KBM-7 (cell line): Measurements from ENCODE around the gene RNU6-8.
A peak's percentile ranks its signal among the peaks of the same experiment; 100 is the strongest.

Experiments
- DNase-seq: peaks from one replicate; pipeline ENCODE4 v3.0.0-alpha.2; 2015
- in situ Hi-C: fragments of 300-500 bp; cut with MboI; formaldehyde crosslinking; loops from 2 replicates; pipeline ENCODE4 v1.14.3; 2020; ENCODE audit warnings: low sequenced_read_pairs, low pct_unique_long_range_greater_than_20kb, mixed read lengths

The RNU6-8 gene

GRCh38 chr14:32202998-32203882, at the start of gene RNU6-8:
RNU6-8 (minus strand) TSS chr14:32203269.
- in situ Hi-C loops = no loop called here
- peak; percentile 87 for DNase-seq

DNA sequence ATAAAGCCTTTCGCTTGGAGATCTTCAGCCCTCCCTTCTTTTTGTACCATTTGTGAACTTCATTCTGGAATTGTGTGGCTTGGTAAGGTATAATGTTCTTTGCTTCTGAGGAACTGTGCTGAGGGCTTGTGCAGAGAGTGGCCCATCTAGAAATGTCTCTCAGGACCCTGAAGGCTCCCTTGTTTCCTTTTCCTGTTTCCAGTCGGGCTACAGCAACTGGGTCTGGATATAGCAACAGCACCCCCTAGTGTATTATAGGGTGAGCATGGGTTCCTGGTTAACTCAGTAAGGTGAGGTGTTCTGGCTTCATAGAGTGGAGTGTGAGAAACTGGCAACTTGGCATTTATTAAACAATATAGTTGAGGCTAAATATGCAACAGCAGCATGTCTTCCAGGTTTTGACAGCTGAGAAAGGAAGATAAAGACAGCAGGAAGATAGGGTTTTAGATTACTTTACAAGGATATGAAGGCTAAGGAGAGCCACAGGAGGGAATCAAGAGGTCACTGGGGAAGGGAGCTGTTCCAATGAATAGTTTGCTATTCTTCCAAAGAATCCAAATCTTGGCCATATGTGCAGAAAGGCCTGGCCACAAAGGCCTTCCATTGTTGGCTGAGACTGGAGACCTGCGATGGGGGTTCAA, 49.1 kb upstream of the RNU6-8 start:
- peak; percentile 85 for DNase-seq
- in situ Hi-C loops = loop anchor here (25.0 kb wide), 2 partner anchors 315 to 740 kb away; no protein-coding TSS in a partner anchor

DNA sequence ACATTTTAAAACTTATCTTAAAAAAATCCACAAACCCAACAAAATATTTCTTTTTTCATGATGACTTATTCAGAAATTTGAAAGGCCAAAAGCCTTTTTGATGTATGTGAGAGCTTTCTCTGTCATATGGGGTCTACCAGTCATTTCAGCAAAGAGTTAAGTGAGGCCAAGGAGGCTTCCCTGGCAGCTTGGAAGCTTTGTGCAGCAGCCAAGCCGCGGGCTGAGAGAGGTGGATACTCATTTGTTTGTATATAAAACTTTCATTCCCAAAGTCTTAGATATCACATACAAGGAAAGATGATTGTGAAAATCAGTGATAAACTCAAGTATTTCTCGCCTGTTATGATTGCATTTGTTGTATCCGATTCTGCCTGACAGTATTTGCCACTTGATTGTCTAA, 48.5 kb upstream of the RNU6-8 start:
- DNase-seq = no peak
- in situ Hi-C loops = loop anchor here (25.0 kb wide), 2 partner anchors 314 to 739 kb away; no protein-coding TSS in a partner anchor

- in situ Hi-C loops = loop anchor here (25.0 kb wide), 2 partner anchors 313 to 738 kb away; no protein-coding TSS in a partner anchor
- no peak for DNase-seq
Observed at GRCh38 chr14:32250681-32251080, 47.6 kb upstream of the RNU6-8 start.

DNA sequence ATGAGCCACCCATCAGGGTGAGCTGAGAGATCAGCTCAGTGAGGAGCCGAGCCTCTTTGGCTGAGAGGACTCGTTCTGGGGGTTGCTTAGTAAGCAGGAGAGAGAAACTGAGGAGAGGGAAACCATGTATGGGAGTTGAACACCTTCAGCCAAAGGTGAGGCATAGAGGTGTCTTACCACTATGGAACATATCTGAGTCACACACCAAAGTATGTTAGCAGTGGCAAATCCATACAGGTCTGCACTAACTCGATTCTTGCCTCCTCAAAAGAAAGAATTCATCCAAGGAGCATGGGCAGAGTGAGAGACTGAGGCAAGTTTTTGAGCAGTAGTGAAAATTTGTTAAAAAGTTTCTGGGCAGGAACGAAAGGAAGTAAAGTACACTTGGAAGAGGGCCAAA, 46.7 kb upstream of the RNU6-8 start:
- DNase-seq = no peak
- in situ Hi-C loops = loop anchor here (25.0 kb wide), 2 partner anchors 312 to 737 kb away; no protein-coding TSS in a partner anchor

- in situ Hi-C loops = no loop called here
- no peak for DNase-seq
Observed at GRCh38 chr14:32249371-32249770, 46.3 kb upstream of the RNU6-8 start.

DNA sequence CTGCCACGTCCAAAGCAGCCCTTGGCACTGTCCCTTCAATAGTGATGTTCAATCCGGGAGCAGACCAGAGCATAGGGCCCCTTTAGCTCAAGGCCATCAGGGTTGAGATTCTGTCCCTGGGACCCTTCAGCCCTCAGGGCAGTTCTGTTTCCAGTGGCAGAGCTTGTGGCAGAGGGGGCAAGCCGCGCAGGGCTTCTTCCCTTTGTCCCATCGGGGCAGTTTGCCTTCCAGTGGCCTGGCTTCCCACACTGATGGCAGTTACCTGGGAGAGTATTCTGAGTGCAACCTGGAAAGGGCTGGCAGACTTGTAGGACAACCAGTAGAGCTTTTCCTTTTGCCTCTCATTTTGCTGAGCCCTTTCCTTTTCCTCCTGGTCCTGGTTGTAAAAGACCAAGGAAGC, 43.7 kb upstream of the RNU6-8 start:
- in situ Hi-C loops = no loop called here
- no peak for DNase-seq

- no peak for DNase-seq
- in situ Hi-C loops = no loop called here
Observed at GRCh38 chr14:32244404-32244803, 41.3 kb upstream of the RNU6-8 start.

GRCh38 chr14:32233260-32233659, 30.2 kb upstream of the RNU6-8 start:
- in situ Hi-C loops = no loop called here

DNA sequence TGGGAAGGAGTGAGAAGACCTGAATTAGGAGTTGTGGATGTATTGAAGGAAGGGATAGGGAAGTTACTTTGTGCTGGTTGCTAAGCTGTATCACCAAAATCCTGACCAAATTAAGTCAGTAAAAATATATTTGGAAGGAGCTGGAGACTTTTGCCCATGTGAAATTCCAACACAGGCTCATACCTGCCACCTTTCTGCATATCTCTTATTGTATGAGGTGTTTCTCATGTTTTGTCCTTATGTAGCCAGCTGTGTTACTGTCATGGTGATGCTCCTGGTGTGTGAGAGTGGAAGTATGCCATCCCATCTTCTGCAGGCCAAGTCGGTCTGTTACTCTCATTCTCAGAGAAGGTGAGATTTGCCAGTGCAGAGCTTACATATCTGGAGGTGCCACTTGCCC, 29.4 kb upstream of the RNU6-8 start:
- no peak for DNase-seq
- in situ Hi-C loops = no loop called here

More at GRCh38 chr14:32233260-32233659, 30.2 kb upstream of the RNU6-8 start:
- no peak for DNase-seq

- DNase-seq = no peak
- in situ Hi-C loops = no loop called here
Observed at GRCh38 chr14:32230695-32231280, 27.7 kb upstream of the RNU6-8 start.

DNA sequence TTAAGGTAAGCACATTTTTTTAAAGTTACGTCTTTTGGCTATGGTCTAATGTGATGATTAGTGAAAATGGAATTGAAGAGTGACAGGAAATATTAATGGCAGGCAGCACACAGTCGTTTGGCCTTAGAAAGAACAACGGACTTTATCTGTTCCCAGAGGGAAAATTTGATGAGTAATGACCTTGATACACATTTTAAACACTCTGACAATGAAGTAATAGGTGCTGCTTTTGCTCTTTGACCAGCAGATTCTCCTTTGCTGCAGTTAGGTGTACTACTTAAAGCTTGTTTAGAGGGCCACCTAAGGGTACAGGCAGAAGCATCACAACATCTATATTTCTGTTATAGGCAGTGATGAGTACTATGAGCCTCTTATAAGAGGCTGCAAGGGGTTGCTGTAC, 27.1 kb upstream of the RNU6-8 start:
- no peak for DNase-seq
- in situ Hi-C loops = no loop called here

GRCh38 chr14:32226056-32226455, 23.0 kb upstream of the RNU6-8 start:
- in situ Hi-C loops = no loop called here
- no peak for DNase-seq

DNA sequence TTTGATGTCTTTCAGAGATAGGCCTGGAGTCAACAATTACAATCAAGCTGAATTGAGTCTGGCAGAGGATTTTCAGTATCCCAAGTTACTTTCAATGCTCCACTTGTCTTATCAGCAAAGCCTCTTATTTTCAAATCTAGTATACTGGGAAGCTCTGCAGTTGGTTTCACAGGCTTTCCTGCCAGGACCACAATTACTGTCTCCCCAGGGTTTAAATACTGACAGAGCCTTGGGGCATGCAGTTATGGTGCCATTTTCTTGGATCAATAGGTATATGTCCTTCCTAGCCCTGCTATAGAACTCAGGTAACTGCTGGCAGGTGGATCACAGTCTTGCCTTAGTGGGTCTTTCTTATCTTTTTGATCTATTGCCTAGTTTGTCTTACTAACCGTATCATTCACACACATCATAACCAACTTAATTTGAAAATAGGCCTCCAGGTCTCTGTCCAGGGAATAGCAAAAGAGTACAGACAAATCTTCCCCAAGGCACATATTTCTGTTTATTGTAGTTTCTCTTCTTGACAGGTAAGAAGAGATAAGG, 22.4 kb upstream of the RNU6-8 start:
- DNase-seq = no peak
- in situ Hi-C loops = no loop called here

GRCh38 chr14:32224737-32225377, 21.8 kb upstream of the RNU6-8 start:
- no peak for DNase-seq
- in situ Hi-C loops = no loop called here

GRCh38 chr14:32217301-32217700, 14.2 kb upstream of the RNU6-8 start:
- in situ Hi-C loops = no loop called here
- DNase-seq = peak; percentile 21

DNA sequence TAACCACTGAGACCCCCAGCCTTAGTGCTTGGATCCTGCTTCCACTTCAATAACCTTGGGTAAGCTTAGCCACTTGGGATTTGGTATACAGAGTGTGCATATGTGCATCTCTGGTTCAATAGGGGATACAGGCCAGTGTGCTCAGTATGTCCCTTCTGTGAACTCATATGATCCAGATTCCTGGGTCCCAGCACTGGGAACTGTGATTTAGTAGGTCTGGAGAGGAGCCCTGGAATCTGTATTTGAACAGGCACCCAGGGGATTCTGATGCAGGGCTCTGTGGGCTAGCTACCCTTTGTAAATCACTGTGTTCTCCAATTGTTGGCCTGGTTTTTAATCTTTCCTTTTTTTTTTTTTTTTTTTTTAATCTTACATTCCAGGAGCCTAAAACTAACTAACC, 9.8 kb upstream of the RNU6-8 start:
- in situ Hi-C loops = no loop called here
- no peak for DNase-seq

DNA sequence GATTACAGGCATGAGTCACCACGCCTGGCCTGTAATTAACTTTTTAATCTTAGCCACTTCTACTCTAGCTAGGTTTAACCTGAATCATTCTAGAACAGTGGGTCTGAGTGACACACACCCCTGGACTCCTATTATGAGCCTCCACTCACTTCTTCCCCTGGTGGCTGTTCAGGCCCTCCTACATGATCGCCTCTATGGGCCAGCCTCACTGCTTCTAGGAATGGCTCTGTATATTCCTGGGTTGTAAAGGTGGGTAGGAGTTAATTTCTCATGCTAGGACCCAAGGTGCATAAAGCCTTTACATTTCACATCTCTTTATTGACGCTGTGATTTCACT, 8.0 kb upstream of the RNU6-8 start:
- in situ Hi-C loops = no loop called here
- DNase-seq = no peak

DNA sequence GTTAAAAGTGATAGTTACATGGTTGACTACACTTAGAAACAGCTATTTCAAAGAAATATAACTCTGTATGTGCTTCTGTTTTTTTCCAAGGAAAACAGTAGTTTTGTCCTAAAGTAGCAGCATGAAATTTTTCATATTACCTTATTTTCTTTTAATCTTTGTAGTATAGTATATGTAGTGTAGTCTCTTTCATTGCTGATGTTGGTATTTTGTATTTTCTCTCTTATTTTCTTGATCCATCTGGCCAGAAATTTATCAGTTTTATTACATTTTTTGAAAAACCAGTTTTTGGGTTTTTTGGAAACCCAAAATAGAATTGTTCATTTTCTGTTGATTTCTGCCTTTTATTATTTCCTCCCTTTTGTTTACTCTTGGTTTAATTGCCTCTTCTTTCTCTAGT, 6.4 kb upstream of the RNU6-8 start:
- in situ Hi-C loops = no loop called here
- no peak for DNase-seq
